Measurements from ENCODE around the gene LASP1NB.

LASP1NB gene

GRCh38 chr17:38925263-38925995, at the start of gene LASP1NB:
Gene LASP1NB (plus strand): TSS chr17:38925614.
- peak; percentile 85 to 87 for DNase-seq

- peak in 1 of 2 donors; percentile 30 for DNase-seq
Observed at GRCh38 chr17:38877130-38877851, 48.1 kb upstream of the LASP1NB start.

- no peak for DNase-seq
Observed at GRCh38 chr17:38879878-38880665, 45.3 kb upstream of the LASP1NB start.

GRCh38 chr17:38881600-38882191, 43.7 kb upstream of the LASP1NB start:
- DNase-seq: no peak

GRCh38 chr17:38882870-38883269, 42.5 kb upstream of the LASP1NB start:
- DNase-seq: no peak

DNA sequence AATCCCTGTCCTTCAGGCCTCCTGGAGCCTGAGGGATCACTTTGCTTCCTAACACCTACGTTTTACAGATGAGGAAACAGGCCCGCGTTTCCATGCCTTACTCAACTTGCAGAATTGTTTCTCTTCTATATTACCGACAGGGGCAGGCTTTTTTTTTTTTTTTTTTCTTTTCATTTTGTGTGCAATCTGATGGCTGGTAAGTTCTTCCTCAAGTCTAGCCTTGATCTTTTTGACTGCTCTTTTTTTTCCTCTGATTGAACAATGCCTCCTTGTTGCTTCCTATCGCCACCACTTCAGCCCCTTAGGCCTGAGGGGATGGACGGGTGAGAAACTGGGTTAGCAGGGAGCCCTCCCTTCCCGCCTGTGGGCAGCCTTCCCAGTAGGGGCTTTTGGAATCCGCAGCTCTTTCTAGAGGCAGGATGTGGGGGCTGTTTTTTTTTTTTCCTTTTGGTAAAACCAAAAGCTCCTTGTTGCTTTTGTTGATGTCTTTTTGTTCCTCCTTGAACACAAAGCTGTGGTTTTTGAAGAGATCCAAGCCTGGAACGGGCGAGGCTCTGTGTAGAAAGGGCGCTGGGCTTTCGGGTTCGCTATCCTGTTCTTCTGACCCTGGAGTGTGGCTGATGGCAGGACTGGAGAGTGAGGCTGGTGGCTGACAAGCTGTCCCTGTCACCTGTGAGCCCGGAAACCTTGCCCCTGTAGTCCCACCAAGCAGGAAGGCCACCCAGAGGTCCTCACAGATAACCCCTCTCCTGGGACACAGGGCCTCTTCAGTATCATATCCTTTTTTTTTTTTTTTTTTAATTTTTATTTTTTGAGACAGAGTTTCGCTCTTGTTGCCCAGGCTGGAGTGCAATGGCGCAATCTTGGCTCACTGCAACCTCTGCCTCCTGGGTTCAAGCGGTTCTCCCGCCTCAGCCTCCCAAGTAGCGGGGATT, 41.6 kb upstream of the LASP1NB start:
- DNase-seq: no peak

DNA sequence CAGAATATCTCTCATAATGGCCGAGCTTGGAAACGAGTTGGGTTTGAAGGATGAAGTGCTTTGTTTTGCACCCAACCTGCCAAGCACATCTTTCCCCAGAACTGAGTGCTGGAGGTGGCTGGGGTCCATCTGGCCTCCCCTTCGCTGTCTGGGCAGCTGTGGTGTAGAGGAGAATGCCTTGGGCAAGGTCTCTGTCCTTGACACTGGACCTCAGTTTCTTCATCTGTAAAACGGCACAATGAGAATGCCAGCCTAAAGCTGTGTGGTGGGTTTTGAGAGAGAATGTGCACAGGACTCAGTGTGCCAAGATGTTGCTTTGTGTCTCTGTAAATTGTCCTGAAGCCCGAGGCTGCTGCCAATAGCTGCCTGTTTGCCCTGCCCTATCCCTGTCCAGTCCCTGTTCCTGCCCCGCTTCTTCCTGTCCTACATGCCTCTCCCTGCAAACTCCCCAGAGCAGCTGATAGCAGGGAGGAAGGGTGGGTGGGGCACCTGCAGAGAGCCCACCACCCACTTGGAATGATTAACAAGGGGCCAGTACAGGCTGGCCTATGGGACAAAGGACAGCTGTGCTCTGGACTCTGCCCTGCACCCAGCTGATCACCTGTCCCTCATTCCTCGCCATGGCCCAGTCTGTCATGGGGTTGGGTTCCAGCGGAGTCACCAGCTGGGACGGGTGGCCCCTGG, 40.2 kb upstream of the LASP1NB start:
- no peak for DNase-seq

- DNase-seq: peak; percentile 50 to 73
Observed at GRCh38 chr17:38885728-38886642, 39.4 kb upstream of the LASP1NB start.

- no peak for DNase-seq
Observed at GRCh38 chr17:38886643-38887010, 38.8 kb upstream of the LASP1NB start.

DNA sequence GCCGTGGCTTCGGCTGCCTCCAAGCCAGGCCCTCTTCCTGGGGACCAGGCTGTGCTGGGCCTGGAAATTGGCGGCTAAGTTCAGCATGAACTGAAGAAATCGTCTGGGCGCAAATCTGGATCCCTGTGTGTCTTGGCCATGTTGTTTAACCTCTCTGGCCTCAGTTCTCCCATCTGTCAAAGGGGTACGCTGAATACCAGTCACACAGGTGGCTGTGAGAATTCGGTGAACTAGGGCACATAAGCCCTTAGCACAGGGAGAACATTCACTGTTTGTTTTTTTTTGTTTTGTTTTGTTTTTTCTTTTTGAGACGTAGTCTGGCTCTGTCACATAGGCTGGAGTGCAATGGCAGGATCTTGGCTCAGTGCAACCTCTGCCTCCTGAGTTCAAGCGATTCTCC, 36.6 kb upstream of the LASP1NB start:
- no peak for DNase-seq

DNA sequence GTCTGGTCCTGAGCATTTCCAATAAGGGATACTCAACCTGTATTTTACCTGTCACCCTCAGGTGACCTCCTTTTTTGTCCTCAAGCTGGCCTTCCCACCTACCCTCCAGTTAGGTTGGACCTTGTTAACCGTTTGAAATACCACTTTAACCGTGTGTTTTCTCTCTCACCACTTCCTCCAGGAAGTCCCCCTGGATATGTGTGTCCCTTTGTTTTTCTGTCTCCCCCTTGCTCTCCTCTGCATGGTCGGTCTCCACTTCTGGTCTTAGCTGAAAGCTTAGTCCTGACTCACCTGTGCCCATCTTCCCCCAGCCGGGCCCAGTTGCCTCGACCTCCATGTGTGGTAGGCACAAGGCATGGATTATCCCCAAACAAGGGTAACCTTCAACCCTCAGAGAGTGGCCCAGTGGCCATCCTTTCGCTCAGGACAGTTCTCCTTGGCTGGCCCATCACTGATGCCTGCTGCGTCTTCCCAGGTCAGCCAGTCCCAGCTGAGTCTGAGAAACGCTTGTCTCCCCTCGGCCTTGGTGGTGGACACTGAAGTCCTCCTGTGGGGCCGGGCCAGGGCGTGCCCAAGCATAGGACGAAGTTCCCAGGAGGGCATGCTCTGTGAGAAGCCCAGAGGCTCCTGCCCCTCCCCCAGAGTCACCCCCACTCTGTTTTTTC, 35.5 kb upstream of the LASP1NB start:
- DNase-seq: no peak

DNA sequence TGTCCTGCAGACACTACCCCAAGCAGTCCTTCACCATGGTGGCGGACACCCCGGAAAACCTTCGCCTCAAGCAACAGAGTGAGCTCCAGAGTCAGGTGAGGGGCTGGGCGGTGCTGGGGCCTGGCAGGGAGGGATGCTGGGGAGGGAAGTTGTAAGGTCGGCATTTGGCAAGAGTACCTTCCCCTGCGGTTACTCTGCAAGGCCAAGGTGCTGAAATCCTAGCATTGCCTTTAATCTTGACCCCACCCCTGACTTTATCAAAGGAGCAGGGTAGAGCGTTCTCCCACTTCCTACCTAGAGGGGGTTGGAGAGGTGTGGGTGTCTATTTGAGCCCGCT, 35.0 kb upstream of the LASP1NB start:
- DNase-seq: no peak

- no peak for DNase-seq
Observed at GRCh38 chr17:38891441-38891840, 34.0 kb upstream of the LASP1NB start.

DNA sequence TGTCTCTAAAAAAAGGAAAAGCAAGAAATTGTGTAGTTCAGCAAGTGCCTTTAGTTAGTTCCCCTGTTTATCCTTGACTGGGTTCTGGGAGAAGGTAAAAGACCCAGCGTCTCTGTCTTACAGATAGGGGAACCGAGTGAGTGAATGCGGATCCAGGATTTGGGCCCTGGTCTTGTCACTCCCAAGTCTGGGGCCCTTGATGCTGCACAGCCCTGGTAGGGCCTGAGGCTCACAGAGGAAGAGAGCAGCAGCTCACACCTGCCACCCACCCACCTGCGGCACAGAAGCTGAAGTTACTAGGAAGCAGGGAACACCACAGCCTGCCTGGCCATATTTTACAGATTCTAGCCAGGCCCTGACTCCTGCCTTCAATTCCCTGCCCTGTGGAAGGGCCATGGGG, 33.3 kb upstream of the LASP1NB start:
- DNase-seq: no peak

- no peak for DNase-seq
Observed at GRCh38 chr17:38892620-38893019, 32.8 kb upstream of the LASP1NB start.

DNA sequence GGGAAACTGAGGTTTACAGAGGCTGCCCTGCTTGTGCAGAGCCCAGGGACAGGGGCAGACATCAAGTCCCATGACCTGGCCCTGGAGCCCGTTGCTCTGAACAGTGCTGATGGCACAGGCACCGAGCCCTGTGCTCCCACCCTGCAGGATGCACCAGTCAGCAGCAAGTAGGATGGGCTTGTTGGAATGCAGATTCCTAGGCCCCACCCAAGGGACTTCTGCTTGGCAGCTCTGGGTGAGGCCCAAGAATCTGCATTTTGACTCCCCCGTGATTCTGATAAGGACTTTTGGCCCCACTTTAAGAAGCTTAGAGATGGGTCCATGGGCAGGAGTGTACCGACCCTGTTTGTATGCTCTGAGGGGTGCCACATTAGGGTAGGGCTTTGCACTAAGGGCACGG, 32.3 kb upstream of the LASP1NB start:
- no peak for DNase-seq

DNA sequence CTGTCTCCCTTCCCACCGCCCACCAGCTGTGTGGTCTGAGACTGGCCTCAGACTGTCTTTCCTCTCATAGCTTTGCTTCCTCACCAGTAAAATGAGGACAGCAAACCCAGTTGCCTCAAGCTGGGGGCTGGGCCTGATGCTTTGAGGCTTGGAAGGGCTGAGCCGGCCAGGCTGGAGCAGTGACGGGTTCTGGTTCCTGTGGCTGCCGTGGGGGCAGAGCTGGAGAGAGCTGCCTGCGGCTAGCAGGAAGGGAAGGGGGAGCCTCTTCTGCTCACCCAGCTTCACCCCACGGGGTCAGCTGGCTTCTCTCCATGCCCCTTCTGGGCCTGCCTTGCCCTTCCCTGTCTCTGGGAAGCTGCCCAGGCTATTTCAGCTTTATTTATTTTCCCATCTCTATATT, 31.8 kb upstream of the LASP1NB start:
- DNase-seq: no peak

GRCh38 chr17:38894276-38894675, 31.1 kb upstream of the LASP1NB start:
- DNase-seq: no peak

- DNase-seq: no peak
Observed at GRCh38 chr17:38896346-38896954, 29.0 kb upstream of the LASP1NB start.
